ENCODE measurements around the gene BRD4. TPM values are rescaled to one million over a fixed set of nuclear protein-coding genes. Genes with fewer than 3 reads are reported as not detected.

BRD4 gene
- total and polyA plus RNA-seq, 2 of the 13 experiments (the other 11 are each of a cell fraction or from before 2014, with no cell fraction given) = 10.5 to 11.4 TPM

DNA sequence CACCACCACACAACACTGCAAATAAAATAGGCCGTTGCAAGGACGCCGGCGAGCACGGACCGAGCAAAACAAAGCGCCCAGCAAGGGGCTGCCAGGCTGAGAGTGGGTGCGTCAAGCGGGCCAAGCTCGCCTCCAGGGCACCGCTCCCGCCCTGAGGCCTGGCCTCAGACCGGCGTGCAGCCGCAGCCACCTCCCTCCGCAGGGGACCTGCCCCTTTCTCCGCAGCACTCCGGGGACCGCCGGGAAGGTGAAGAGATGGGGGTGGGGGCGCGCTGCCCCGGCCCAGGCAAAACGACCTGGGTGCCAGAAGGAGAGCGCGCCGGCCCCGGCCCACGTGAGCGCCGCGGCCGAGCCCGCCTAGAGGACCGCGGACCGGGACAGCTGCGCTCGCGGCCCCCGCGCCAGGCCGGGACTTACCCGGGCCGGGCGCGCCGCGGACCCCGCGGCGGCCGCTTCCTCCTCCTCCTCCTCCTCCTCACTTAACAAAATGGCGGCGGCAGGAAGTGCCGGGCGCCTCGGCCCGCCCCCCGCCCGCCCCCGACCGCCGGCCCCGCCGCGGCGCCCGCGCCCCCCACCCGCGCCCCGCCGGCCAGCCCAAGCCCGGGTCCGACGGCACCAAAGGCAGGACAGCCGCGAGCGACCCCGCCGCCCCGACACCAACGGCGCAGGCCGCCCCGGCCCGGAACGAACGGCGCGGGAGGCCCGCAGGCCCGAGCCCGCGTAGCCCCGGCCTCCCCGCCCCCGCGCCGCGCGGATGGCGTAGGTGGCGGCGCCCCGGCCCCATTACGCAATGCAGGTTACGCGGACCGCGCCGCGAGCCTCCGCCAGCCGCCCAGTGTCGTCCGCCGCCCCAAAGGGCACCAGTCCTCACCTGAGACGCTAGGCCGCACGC lies 674 bp downstream of the BRD4 start (continued):
- TF ChIP-seq, protein P1, sequence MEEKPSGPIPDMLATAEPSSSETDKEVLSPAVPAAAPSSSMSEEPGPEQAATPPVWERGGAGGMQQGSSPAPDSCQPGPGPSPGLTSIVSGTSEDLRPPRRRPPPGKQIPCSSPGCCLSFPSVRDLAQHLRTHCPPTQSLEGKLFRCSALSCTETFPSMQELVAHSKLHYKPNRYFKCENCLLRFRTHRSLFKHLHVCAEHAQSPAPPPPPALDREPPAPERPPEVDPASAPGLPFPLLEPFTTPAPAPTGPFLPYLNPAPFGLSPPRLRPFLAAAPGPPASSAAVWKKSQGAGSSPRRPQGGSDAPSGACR (CRISPR knock-in tag; IDR thresholded peaks at IDR 0.05) = no peak
- TF ChIP-seq FOXM1 (CRISPR knock-in tag; IDR thresholded peaks at IDR 0.05) (no peak), ETV6 (CRISPR knock-in tag; conservative IDR thresholded peaks at IDR 0.05) (peak; percentile 76; the same call in 1 of the 2 replicates), ZNF136 (CRISPR knock-in tag; IDR thresholded peaks at IDR 0.05; ENCODE audit: low read depth) (no peak), ZNF101 (CRISPR knock-in tag; IDR thresholded peaks at IDR 0.05; ENCODE audit: borderline replicate concordance, low read depth) (no peak), ZNF816 (CRISPR knock-in tag; IDR thresholded peaks at IDR 0.05; ENCODE audit: borderline replicate concordance) (no peak), ZNF780A (CRISPR knock-in tag; IDR thresholded peaks at IDR 0.05) (no peak), ZNF891 (CRISPR knock-in tag; IDR thresholded peaks at IDR 0.05) (peak; percentile 70; the same call in 1 of the 2 replicates), JUND (CRISPR knock-in tag; IDR thresholded peaks at IDR 0.05) (no peak), ZNF160 (CRISPR knock-in tag; IDR thresholded peaks at IDR 0.05) (no peak), SAP130 (CRISPR knock-in tag; IDR thresholded peaks at IDR 0.05; ENCODE audit: low read depth) (peak; percentile 52; the same call in 1 of the 2 replicates), RFXAP (CRISPR knock-in tag; IDR thresholded peaks at IDR 0.05; ENCODE audit: borderline replicate concordance) (no peak), ZNF263 (CRISPR knock-in tag; IDR thresholded peaks at IDR 0.05) (peak; percentile 16; the same call in 1 of the 2 replicates)
- TF ChIP-seq, protein P2, sequence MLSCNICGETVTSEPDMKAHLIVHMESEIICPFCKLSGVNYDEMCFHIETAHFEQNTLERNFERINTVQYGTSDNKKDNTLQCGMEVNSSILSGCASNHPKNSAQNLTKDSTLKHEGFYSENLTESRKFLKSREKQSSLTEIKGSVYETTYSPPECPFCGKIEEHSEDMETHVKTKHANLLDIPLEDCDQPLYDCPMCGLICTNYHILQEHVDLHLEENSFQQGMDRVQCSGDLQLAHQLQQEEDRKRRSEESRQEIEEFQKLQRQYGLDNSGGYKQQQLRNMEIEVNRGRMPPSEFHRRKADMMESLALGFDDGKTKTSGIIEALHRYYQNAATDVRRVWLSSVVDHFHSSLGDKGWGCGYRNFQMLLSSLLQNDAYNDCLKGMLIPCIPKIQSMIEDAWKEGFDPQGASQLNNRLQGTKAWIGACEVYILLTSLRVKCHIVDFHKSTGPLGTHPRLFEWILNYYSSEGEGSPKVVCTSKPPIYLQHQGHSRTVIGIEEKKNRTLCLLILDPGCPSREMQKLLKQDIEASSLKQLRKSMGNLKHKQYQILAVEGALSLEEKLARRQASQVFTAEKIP (CRISPR knock-in tag; IDR thresholded peaks at IDR 0.05; ENCODE audit: borderline replicate concordance) = no peak
- TF ChIP-seq, protein P3, sequence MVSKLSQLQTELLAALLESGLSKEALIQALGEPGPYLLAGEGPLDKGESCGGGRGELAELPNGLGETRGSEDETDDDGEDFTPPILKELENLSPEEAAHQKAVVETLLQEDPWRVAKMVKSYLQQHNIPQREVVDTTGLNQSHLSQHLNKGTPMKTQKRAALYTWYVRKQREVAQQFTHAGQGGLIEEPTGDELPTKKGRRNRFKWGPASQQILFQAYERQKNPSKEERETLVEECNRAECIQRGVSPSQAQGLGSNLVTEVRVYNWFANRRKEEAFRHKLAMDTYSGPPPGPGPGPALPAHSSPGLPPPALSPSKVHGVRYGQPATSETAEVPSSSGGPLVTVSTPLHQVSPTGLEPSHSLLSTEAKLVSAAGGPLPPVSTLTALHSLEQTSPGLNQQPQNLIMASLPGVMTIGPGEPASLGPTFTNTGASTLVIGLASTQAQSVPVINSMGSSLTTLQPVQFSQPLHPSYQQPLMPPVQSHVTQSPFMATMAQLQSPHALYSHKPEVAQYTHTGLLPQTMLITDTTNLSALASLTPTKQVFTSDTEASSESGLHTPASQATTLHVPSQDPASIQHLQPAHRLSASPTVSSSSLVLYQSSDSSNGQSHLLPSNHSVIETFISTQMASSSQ (IDR thresholded peaks at IDR 0.05; ENCODE audit: low read depth) = no peak
- TF ChIP-seq, protein P3 (CRISPR knock-in tag; IDR thresholded peaks at IDR 0.05; ENCODE audit: borderline replicate concordance) = no peak
- TF ChIP-seq, protein P4, sequence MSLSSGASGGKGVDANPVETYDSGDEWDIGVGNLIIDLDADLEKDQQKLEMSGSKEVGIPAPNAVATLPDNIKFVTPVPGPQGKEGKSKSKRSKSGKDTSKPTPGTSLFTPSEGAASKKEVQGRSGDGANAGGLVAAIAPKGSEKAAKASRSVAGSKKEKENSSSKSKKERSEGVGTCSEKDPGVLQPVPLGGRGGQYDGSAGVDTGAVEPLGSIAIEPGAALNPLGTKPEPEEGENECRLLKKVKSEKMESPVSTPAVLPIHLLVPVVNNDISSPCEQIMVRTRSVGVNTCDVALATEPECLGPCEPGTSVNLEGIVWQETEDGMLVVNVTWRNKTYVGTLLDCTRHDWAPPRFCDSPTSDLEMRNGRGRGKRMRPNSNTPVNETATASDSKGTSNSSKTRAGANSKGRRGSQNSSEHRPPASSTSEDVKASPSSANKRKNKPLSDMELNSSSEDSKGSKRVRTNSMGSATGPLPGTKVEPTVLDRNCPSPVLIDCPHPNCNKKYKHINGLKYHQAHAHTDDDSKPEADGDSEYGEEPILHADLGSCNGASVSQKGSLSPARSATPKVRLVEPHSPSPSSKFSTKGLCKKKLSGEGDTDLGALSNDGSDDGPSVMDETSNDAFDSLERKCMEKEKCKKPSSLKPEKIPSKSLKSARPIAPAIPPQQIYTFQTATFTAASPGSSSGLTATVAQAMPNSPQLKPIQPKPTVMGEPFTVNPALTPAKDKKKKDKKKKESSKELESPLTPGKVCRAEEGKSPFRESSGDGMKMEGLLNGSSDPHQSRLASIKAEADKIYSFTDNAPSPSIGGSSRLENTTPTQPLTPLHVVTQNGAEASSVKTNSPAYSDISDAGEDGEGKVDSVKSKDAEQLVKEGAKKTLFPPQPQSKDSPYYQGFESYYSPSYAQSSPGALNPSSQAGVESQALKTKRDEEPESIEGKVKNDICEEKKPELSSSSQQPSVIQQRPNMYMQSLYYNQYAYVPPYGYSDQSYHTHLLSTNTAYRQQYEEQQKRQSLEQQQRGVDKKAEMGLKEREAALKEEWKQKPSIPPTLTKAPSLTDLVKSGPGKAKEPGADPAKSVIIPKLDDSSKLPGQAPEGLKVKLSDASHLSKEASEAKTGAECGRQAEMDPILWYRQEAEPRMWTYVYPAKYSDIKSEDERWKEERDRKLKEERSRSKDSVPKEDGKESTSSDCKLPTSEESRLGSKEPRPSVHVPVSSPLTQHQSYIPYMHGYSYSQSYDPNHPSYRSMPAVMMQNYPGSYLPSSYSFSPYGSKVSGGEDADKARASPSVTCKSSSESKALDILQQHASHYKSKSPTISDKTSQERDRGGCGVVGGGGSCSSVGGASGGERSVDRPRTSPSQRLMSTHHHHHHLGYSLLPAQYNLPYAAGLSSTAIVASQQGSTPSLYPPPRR (CRISPR knock-in tag; IDR thresholded peaks at IDR 0.05; ENCODE audit: borderline replicate concordance) = no peak
